NCI-H1694 (cell line): ENCODE results near the gene RTN4R.

Source experiments
- DNase-seq: peaks from one replicate; lab custom pipeline; 2025; lab: John Stamatoyannopoulos, UW

The RTN4R gene

GRCh38 chr22:20228939-20229272 is 39.2 kb downstream of the RTN4R start:
- DNase-seq, result no peak

GRCh38 chr22:20228055-20228938 is 39.8 kb downstream of the RTN4R start:
- no peak for DNase-seq

GRCh38 chr22:20227363-20227762 is 40.8 kb downstream of the RTN4R start:
- no peak for DNase-seq

- DNase-seq, result no peak
Observed at GRCh38 chr22:20226760-20227350, 41.3 kb downstream of the RTN4R start.

GRCh38 chr22:20226077-20226716 is 41.9 kb downstream of the RTN4R start:
- DNase-seq, result no peak

GRCh38 chr22:20225693-20225966 is 42.5 kb downstream of the RTN4R start:
- no peak for DNase-seq

- no peak for DNase-seq
Observed at GRCh38 chr22:20224917-20225692, 43.0 kb downstream of the RTN4R start.

GRCh38 chr22:20224256-20224626 is 43.9 kb downstream of the RTN4R start:
- DNase-seq, result no peak

GRCh38 chr22:20223421-20224255 is 44.5 kb downstream of the RTN4R start:
- DNase-seq, result no peak

GRCh38 chr22:20222764-20223420 is 45.2 kb downstream of the RTN4R start:
- no peak for DNase-seq

- no peak for DNase-seq
Observed at GRCh38 chr22:20221421-20222340, 46.4 kb downstream of the RTN4R start.

GRCh38 chr22:20220629-20221026 is 47.5 kb downstream of the RTN4R start:
- DNase-seq, result no peak

- no peak for DNase-seq
Observed at GRCh38 chr22:20219667-20220628, 48.2 kb downstream of the RTN4R start.

- DNase-seq, result no peak
Observed at GRCh38 chr22:20218987-20219386, 49.1 kb downstream of the RTN4R start.

GRCh38 chr22:20218326-20218872 is 49.7 kb downstream of the RTN4R start:
- no peak for DNase-seq

- no peak for DNase-seq
Observed at GRCh38 chr22:20217563-20217962, 50.6 kb downstream of the RTN4R start.

- no peak for DNase-seq
Observed at GRCh38 chr22:20216863-20217499, 51.1 kb downstream of the RTN4R start.

GRCh38 chr22:20215742-20216141 is 52.4 kb downstream of the RTN4R start:
- no peak for DNase-seq
